Bladder microvascular endothelial cell (primary cell): ENCODE measurements around the gene PTAR1. TPM values are rescaled to one million over a fixed set of nuclear protein-coding genes. Genes with fewer than 3 reads are reported as not detected.

ENCODE experiments used
- total RNA-seq: library from RNA; depleted of rRNA; stranded (reverse); fragments of >200 nt; gene quantifications from 2 replicates; pipeline ENCODE4 v1.2.3, GENCODE V29; 2014

The PTAR1 gene
- 32.9 and 100 TPM in 2 replicates for total RNA-seq

GRCh38 chr9:69759421-69760277 is at the start of gene PTAR1:
Gene PTAR1, minus strand, starts transcription at chr9:69760011. Its CDS starts 73 bp downstream, at chr9:69759938.

GRCh38 chr9:69671879-69672595 is 87.8 kb downstream of the PTAR1 start, which contains the start of gene APBA1:
Gene APBA1, minus strand, starts transcription at chr9:69672371.

Other genes with a start within 250 kb of the PTAR1 start
- gene APBA1, start 87.6 kb downstream of the PTAR1 start, total RNA-seq = 12.3 and 33.0 TPM in 2 replicates
- gene CFAP95, start 60.8 kb upstream of the PTAR1 start, total RNA-seq = 0.38 TPM in 1 of 2 replicates, not detected in the other